Epithelial cell of proximal tubule (primary cell): Measurements from ENCODE around the gene ZNF695. TPM values are rescaled to one million over a fixed set of nuclear protein-coding genes. Genes with fewer than 3 reads are reported as not detected.
A peak's percentile ranks its signal among the peaks of the same experiment; 100 is the strongest.

ENCODE experiments used
- DNase-seq: peaks from one replicate; pipeline ENCODE4 v3.0.0-alpha.2; 2011; ENCODE audit warnings: low read depth
- H3K4me3 ChIP-seq: 2 replicates; pipeline ENCODE4 v1.5.1; 2011; ENCODE audit warnings: low read depth, mild to moderate bottlenecking, low read length
- total RNA-seq: library from RNA; depleted of rRNA; stranded (reverse); fragments of >200 nt; gene quantifications from 2 replicates; pipeline ENCODE4 v1.2.3, GENCODE V29; 2015
- TF ChIP-seq, protein P1 (sequence below): conservative IDR thresholded peaks from 2 replicates; pipeline ENCODE4 v1.5.1; 2012; ENCODE audit warnings: low read depth, mild to moderate bottlenecking, low read length

ZNF695 gene
- total RNA-seq, 1 donor from 2014 or later: 7.7 TPM

DNA sequence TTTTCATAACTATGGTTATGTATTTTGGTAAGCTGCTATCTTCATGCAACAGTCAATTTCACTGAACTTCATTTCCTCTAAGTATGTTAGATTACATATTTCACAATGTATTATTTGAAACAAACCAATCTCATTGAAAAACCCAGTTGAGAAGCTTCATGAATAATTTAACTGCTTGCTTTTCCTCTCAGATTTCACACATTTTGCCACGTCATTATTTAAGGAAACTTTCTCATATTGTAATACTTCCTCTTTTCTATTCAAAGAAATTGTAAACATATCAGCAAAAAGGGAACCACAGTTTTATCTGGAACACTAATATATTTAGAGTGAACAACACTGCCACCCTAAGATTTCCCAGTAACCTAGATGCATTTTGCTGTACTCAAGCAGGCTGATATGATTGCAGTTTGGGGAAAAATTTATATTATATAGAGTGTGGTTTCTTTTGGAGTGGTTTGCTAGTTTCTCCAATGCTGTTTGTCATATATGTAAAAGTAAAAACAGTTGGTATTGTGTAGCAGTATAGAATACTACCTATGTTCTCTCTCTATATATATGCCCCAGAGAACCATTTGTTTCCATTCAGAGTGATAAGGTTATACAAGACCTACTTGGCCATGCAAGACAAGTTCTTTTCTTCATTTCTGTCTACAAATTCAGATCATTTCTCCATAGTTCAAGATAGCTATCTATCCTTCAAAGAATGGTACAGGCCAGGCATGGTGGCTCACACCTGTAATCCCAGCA is 47.7 kb downstream of the ZNF695 start:
- no peak overlapping the region for H3K4me3 ChIP-seq
- DNase-seq: no peak
- TF ChIP-seq, protein P1, sequence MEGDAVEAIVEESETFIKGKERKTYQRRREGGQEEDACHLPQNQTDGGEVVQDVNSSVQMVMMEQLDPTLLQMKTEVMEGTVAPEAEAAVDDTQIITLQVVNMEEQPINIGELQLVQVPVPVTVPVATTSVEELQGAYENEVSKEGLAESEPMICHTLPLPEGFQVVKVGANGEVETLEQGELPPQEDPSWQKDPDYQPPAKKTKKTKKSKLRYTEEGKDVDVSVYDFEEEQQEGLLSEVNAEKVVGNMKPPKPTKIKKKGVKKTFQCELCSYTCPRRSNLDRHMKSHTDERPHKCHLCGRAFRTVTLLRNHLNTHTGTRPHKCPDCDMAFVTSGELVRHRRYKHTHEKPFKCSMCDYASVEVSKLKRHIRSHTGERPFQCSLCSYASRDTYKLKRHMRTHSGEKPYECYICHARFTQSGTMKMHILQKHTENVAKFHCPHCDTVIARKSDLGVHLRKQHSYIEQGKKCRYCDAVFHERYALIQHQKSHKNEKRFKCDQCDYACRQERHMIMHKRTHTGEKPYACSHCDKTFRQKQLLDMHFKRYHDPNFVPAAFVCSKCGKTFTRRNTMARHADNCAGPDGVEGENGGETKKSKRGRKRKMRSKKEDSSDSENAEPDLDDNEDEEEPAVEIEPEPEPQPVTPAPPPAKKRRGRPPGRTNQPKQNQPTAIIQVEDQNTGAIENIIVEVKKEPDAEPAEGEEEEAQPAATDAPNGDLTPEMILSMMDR: no peak

DNA sequence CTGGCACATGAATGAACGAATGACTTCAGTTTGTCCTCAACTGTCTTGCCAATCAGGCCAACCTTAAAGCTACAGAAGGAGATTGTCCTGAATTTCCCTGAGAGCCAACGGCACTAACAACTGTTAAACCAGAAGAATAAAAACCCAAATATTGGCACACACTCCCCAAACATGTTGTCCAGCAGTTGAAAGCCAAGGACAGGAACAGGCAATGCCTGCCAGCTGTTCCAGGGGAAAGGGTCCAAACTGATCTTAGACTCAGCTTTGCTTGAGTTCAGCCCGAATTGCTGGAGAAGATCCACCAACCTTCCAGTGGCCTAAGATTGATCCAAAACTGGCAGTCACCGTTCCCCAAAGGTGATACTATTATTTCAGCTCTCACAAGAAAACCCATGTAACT is 53.7 kb downstream of the ZNF695 start:
- no peak overlapping the region for H3K4me3 ChIP-seq
- TF ChIP-seq, protein P1: no peak
- no peak for DNase-seq

DNA sequence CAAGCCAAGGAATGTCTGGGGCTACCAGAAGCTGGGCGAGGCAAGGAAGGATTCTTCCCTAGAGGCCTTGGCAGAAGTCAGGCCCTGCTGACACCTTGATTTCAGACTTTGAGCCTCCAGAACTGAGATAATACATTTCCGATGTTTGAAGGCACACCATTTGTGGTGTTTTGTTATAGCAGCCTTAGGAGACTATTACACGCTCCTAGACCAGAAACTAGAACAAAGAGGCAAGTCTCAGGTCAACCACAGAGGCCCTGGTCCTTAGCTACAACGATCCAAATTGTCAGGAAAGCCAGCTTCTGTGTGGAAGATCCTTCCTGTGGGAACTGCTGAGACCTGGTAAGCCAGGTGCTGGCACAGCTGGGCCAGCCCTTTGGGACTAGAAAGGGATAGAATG is 56.4 kb downstream of the ZNF695 start:
- TF ChIP-seq, protein P1: no peak
- DNase-seq: no peak
- no peak overlapping the region for H3K4me3 ChIP-seq

DNA sequence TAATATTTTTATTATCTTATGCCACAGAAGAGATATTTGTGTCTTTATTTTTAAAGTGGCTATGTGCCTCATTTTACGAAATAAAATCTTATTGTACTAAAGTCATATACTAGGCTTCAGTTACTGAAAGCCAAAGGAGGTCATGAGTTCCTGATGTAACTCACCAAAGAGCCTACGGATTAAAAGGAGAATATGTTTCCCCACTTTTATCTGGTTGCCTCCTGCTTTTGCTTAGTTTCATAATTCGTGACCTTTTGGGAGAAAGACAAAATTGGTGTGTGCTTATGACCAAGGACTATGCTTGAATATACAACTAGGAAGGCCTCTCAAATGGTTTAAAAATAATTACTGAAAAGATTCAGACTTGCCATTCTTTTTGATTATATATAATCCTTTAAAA is 57.9 kb downstream of the ZNF695 start:
- H3K4me3 ChIP-seq: no peak overlapping the region
- no peak for DNase-seq
- TF ChIP-seq, protein P1: no peak

DNA sequence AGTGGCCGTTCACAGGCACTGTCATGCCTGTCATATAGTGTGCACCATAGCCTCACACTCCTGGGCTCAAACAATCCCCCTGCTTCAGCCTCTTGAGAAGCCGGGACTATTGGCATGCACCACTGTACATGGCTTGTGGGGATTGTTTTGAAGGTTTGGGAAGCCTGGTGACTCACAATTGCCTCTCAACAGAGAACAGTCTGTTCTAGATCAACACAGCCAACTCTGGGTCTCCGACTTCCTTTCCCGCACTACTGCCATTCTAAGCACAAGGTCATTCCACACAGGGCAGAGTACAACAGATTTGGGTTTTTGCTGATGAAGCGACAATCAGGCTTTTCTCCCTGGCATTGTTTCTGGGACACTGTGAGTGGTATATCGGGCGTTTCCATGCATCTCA is 60.6 kb downstream of the ZNF695 start:
- TF ChIP-seq, protein P1: no peak
- no peak overlapping the region for H3K4me3 ChIP-seq
- DNase-seq: peak; percentile 63

DNA sequence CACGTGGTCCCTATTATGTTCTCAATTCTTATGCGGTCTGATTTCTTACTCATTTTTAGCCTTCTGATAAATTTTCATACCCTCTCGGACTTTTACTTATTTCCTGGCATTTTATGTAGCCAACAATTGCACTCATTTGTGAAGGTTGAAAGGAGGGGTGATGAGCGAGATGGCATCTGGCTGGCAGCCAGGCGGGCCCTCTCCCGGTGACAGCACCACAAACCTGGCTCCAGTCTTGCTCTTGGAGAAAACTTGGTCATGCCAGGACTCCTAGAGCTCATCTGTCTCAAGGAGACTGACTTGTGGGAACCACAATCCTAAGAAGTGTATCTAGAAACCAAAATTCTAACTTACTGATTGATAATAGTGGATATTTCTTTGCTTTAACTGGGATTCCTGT is 61.5 kb downstream of the ZNF695 start:
- H3K4me3 ChIP-seq: no peak overlapping the region
- TF ChIP-seq, protein P1: no peak
- no peak for DNase-seq

Other genes with a start within 250 kb of the ZNF695 start
- gene AHCTF1, start 76.1 kb downstream of the ZNF695 start, total RNA-seq: 20.0 and 21.3 TPM in 2 replicates
- 2.3 and 4.7 TPM in 2 replicates for gene ZNF670, start 70.8 kb upstream of the ZNF695 start, total RNA-seq
- 7.9 and 11.3 TPM in 2 replicates for gene ZNF669, start 96.3 kb upstream of the ZNF695 start, total RNA-seq
- 15.4 and 20.3 TPM in 2 replicates for gene ZNF124, start 164.0 kb upstream of the ZNF695 start, total RNA-seq
- gene VN1R5, start 248.0 kb upstream of the ZNF695 start, total RNA-seq: not detected in 2 replicates